ENCODE measurements around the gene DDX19B.
"Not testable (repeated sequence)": the region's sequence is repeated elsewhere in the genome, so short reads cannot be mapped to it uniquely, and the experiment has no call there.

Gene DDX19B

DNA sequence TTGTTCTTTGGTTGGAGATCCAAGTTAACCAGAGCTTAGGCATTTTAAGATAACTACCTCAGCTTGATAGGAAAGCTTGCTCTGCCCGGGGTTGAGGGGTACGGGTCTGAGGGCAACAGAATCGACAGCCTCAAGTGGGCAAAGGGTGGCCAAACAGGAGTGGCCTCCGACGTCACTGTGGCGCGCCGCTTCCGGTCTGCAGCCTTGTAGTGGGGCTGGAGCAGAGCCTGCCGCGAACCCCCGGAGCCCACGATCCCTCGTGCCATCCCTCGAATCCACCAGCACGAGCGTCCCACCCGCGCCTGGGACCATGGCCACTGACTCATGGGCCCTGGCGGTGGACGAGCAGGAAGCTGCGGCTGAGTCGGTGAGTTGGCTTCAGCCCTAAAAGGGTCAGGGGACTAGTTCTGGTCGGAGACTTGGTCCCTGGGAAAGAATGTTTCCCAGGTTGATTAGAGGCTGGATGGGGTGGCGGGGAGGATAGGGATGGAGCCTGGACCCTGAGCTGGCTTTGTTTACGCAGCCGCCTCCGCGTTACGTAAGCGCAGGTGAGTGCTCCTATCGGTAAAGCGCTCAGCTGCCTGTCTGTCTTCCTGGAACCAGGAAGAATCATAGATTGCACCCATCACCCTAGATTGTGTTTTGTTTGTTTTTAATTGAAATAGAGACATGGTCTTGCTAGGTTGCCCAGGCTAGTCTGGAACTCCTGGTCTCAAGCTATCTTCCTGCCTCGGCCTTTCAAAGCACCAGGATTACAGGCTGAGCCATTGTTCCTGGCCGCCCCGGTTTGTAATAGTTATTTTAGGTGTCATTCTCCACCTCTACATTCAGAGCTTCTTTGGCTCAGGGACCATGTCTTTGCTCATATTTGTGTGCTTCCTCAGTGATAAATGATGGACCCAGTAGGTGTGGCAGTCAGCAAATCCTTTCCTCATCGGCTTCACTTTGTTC lies at the start of gene DDX19B:
DDX19B (plus strand) TSS at position 199 of the 951 bp plus-strand sequence; CDS start at position 311, 112 bp downstream.
- peak; percentile 67 for DNase-seq

DNA sequence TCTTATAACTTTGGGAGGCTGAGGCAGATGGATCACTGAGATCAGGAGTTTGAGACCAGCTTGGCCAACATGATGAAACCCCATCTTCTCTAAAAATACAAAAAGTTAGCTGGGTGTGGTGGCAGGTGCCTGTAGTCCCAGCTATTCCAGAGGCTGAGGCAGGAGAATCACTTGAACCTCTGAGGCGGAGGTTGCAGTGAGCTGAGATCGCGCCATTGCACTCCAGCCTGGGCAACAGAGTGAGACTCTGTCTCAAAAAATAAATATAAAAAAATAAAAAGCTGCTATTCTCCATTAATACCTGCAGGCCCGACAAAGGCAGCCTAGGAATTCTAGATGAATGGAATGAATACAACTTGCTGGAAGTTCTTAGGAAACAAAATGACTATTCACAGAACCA lies 49.3 kb upstream of the DDX19B start:
- DNase-seq: not testable (repeated sequence)

DNA sequence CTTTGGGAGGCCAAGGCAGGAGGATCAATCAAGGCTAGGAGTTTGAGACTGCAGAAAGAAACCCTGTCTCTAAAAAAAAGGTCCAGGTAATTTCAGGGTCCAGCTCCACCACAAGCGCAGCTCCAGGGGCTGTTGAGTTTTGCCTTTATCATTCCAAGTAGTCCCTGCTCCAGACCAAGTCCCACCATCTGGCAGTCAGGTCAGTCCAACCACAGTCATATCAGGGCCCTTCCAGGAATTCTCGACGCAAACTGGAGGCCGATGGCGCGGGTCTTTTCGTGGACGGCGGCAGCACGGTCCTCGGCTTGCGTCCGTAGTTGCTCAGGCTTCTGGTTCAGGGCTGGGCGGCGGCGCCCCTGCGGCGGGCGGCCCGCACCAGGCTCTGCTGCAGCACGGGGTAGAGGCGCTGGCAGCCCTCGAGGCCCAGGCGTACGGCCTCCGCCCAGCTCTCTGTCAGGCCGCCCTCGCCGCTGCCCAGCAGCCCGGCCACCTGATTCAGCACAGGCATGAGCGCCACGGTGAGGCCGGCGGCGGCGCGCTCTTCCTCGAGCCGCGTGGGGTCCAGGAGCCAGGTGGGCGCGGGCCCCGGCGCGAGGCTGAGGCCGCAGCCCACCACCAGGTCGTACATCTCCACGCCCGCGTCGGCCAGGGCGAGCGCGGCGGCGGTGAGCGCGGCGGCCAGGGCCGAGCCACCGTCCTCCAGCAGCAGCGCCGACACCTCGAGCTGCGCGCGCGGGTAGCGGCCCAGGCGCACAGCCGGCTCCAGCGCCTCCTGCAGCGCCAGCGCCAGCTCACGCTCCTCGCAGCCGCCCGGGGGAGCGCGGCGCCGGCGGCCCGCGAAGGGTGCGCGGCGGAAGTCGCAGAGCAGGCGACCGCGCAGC lies 48.0 kb upstream of the DDX19B start:
- DNase-seq: no peak

DNA sequence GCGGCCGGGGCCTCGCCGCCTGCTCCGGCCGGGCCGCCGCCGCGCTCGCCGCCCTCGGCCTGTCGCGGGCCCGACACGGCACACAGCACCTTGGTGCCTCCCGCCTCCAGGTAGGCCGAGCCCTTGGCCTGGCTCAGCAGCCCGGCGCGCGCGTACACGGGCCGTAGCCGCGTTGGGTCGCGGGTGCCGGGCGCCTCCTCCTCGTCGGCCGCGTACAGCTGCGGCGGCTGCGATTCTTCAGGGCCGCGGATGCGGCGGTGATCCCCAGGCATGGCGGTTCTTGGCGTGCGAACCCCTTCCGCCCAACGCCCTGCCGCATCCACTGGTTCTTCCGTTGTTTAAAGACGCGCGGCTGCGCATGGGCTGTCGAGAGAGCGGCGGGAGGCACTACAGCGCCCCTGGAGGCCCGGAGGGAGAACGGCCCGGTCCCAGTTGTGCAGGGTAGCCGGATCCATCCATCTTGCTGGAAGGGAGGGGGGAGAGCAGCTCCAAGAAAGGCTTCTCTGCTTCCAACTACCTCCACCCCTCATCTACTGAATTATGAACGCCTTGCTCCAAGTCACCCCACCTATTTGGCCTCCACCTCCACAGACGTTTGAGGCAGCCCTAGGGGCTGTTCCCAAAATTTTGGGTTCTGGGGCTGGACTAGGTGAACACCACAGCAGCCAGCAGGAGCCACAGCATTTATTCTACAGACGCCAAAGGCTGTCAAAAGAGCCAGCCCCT lies 47.2 kb upstream of the DDX19B start, which contains the start of gene EXOSC6:
EXOSC6 (minus strand) TSS at position 312 of the 726 bp plus-strand sequence; CDS start at position 272, 40 bp downstream.
- peak; percentile 94 for DNase-seq

DNA sequence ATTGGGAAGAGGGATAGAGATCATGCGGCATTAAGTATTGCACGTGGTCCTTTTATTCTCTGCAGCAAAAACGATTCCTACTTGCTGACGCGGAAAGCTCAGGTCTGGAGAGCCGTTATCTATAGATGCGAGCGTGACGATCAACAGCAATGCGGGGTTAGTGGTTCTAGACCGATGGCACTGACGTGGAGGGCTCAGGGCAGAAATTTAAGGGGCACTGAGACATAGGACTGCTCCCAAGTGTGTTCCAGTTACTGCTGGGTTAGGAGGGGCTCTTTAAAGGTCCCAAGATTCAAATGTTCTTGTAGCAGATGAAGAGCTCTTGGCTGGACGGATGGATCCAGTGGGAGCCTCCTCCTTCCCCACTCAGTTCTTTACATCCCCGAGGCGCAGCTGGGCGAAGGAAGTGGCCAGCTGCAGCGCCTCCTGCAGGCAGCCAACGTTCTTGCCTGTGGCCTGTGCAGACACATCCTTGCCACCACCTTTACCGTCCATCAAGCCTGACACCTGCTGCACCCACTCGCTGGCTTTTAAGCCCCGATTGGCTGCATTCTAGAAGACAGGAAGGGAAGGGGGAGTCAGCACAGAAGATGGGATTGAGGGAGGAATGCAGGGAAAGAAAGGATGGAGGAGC lies 46.5 kb upstream of the DDX19B start:
- DNase-seq: no peak

DNA sequence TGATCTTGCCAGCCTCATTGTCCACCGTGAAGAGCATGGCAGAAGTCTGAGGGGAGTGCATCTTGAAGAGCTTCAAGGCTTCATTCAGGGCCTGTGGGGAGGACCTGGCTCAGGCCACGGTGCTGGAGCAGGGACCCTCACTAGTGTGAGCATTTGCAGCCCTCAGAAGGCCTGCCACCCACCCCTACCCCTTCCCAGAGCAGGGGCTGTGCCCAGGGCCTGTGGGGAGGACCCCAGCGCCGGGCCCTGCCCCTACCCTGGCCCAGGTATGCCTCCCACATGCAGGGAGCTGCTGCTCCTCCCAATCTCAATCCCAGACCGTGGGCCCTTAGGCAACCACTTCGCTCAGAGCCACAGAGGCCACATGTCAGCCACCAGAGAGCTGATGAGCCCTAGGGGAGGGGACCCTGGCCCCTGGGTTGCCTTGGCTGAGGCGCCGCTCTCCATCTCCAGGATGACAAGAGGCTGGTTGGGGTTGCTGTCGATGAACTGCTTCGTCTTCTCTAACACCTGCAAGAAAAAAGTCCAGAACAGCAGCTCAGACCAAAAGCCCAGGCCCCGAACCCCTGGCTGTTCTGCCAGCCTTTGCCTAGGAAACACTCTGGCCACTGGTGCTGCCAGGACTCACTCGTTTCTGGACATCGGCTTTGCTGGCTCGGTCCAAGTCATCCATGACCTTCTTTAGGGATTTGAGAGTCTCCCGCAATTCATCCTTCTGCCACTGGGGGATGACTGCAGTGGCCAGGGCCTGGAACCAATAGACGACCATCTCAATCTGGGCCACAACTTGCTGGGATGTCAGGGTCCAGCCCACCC lies 45.5 kb upstream of the DDX19B start:
- DNase-seq: peak; percentile 42

DNA sequence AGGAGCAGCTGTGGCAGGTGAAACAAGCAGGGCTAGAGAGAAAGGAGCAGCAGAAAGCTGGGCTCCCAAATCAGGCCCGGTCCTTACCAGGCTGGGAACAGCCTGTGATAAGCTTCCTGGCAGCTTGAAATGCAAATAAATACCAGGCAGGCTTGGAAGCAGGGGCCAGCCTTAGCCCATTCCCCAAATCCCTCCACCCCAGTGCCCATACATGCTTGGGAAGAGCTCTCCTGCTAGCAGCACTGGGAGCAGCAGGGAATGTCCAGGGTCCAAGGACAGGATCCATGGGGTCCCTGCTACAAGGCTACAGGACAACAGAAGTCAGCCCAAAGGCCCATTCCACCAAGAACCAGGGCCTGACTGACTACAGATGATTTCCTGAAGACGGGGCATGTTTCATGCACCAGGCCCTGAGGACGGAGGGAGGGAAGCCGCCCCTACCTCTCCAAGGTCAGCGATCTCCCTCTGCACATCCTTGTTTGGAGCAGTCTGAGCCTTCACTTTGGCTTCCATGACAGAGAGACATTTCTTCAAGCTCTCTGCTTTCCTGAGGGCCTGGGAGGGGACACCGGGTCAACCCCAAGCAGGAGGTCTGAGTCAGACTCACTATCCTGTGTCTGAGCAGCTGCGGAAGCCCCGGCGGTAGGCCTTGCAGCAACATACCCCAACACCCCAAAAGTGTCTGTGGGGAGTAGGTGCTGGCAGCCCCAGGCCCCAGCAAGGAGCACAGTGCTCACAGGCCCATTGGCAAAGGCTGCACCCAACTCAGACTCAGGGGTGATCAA lies 44.6 kb upstream of the DDX19B start:
- DNase-seq: no peak

DNA sequence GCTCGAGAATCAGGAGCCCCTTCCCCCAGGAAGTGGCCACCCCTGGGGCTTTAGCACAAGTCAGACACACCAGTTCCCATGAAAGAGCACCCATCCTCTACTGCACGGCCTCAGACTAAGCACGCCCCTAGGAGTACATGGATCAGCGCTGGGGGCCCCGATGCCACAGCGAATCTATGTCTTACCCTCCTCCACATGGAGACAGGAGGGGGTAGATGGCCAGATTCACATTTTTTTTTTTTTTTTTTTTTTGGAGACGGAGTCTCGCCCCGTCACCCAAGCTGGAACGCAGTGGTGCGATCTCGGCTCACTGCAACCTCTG lies 44.1 kb upstream of the DDX19B start:
- no peak for DNase-seq

DNA sequence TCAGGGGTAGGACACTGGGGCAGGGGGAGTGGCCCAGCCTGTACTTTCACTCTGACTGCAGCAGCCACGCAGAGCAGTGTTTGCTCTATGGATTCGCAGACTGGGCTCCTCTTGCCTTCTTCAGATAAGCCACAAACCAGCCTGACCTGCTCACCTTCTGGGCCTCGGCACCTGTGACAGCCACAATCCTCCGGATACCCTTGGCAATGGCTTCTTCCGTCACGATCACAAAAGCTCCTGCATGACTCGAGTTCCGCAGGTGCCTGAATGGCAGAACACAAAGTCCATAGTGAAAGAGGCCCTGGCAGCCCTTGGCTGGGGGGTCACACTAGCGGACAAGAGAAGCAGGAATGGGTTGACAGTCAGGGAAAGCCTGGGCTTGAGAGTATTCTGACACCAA lies 43.4 kb upstream of the DDX19B start:
- no peak for DNase-seq

DNA sequence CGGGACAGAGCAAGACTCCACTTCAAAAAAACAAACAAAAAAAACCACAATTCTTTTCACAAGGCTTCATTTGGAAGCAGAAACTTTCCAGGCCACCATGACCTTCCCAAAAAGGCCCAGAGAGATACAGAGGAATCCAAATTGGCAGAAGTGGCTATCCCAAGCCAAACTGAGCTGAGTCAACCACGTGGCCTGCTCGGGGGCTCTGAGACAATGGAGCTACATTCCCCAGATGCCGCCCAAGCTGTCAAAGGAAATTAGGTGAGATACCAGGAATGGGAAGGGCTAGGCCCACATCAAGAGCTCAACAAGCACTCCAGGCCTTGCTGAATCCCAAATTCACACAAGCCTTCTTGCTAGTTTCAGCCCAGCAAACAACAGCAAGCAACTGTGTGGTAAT lies 41.6 kb upstream of the DDX19B start:
- no peak for DNase-seq

DNA sequence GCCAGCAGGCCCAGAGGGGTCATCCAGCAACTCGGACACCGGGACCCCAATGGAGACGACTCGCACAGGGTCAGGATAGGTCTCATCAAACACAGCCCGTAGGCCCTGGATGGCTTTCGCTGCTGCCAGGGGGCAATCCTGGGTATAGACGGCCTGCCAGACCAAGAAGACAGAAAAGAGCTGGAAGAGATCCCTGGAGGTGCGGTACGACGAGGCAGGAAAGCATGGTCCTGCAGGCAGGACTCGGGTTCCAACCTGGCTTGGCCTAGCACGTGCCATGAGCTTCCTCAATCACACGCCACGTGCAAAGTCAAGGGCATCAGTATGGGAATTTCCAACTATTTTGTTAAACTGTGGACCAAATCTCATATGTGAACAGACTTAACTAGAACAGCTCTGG lies 40.9 kb upstream of the DDX19B start:
- no peak for DNase-seq

DNA sequence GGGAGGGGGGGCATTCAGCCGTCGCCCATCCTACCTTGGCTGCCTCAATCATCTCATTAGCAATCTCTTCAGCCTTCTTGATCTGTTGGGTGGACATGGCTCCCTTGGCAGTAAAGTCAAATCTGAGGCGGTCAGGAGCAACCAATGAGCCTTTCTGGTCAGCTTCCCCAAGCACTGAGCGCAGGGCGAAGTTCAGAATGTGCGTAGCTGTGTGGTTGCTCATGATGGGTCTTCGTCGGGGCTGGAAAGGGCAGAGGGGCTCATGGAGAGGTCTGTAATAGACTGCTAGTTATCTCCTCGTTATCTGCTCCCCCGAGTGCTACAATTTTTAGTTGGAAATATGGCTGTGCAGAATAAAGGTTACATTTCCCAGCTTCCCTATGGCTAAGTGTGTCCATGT lies 40.0 kb upstream of the DDX19B start:
- no peak for DNase-seq

DNA sequence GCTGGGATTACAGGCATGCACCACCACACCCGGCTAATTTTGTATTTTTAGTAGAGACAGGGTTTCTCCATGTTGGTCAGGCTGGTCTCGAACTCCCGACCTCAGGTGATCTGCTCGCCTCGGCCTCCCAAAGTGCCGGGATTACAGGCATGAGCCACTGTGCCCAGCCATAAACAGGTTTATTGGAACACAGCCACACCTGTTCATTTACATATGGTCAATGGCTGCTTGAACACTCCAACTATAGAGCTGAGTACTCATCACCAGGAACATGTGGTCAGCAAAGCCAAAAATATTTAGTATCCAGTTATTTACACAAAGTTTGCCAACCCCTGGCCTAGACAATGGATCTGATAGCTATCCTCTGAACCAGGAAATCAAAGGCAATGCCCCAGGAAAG lies 39.1 kb upstream of the DDX19B start:
- DNase-seq: not testable (repeated sequence)

DNA sequence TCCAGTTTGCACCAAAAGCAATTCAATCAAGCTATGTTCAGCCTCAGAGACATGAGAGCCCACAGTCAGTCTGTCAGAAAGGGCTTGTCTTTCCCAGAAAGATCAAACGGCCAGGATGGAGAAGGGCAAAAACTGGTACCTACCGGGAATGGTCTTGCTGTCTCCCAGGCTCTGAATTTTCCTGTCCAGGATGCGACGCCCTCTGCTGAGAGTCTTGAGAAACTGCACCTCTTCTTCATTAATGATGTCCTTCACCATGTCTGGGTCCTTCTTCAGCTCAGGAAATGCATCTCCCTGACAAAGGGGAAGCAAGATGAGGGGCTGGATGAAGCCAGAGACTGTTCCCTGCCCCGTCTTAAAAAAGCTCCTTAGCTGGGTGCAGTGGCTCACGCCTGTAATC lies 31.5 kb upstream of the DDX19B start:
- DNase-seq: peak; percentile 33

DNA sequence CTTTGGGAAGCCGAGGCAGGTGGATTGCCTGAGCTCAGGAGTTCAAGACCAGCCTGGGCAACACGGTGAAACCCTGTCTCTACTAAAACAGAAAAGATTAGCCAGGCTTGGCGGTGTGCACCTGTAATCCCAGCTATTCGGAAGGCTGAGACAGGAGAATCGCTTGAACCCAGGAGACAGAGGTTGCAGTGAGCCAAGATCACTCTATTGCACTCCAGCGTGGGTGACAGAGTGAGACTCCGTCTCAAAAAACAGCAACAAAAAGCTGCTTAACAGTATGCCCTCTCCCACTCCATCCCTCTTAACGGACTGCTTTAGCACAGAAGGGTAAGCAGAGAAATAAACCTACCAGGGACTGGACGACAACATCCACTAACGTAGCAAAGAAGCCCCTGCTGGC lies 31.1 kb upstream of the DDX19B start:
- DNase-seq: not testable (repeated sequence)

DNA sequence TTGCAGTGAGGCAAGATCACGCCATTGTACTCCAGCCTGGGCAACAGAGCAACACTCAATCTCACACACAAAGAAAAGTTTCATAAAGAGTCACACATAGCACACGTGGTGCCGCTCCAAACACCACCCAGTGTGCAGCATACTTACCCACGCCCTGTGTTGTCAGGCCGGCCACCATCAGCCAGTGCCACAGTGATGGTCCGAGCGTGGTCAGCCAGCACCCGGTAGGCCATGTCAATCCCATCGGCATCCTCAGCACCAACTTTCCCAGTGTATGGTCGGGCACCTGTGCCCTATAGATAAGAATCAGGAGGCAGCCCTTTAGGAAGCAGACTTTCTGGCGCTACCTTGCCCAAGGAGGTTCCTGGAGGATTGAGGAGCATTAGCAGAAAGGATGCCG lies 29.5 kb upstream of the DDX19B start:
- DNase-seq: no peak

DNA sequence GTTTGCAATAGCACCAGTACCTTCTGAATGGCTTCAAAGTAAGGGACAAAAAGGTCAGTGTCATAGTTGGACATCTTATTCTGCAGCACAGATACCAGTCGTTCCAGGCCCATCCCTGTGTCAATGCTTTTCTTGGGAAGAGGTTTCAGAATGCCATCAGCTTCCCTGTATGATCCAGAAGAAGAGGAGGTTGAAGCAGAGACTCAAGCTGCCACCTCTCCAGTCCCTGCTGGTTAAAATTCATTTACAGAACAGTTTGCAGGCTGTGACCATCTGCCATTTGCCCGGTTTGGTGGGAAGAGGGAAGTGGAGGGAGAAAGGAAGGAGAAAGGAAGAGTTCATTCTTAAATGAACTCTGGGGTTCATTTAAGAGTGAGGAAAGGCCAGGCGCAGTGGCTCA lies 28.8 kb upstream of the DDX19B start:
- DNase-seq: no peak

DNA sequence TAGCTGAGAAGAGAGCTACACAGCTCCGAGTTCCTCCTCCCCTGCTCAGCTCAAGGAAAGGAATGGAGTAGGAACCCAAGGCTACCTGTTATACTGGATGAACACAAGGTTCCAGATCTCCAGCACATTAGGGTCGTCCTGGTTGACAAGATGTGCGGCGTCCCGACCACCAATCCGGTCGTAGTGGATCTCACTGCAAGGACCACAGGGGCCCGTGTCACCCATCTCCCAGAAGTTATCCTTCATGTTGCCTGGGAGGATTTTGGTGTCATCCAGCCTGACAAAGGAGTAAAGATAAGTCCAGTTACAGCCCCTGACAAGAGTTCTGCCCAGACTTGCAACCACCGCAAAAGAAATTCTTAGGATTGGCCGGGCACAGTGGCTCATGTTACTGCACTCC lies 27.3 kb upstream of the DDX19B start:
- DNase-seq: no peak

DNA sequence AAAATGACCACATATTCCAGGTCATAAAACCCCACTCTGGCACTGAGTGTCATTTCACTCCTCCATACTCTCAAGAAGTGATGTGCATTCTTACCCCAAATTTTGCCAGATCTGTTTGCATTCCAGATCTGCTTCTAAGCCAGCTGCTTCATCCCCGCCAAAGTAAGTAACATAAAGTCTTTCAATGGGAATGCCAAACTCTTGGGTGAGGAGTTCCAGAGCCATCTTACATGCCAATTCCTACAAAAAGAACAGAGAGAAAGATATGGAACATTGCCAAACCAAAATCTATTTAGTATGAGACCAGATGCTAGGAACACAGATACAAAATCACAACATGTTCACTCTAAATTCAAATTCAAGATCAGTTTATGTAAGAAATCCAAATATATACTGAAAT lies 22.6 kb upstream of the DDX19B start:
- no peak for DNase-seq

DNA sequence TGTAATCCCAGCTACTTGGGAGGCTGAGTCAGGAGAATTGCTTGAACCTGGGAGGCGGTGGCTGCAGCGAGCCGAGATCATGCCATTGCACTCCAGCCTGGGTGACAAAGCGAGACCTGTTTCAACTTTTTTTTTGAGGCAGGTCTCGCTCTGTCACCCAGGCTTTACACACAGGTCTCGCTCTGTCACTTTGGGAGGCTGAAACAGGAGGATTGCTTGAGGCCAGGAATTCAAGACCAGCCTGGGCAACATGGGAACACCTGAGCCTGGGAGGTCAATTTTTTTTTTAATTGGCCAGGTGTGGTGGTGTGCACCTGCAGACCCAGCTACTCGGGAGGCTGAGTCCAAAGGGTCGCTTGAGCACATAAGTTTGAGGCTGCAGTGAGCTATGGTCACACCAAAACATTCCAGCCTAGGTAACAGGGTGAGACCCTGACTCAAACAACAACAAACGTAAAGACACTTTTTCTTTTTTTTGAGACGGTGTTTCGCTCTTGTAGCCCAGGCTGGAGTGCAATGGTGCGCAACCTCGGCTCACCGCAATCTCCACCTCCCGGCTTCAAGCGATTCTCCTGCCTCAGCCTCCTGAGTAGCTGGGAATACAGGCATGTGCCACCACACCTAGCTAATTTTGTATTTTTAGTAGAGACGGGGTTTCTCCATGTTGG lies 11.5 kb upstream of the DDX19B start:
- not testable (repeated sequence) for DNase-seq

Data from CD4-positive, alpha-beta T cell treated with Interleukin-12 subunit alpha and Interleukin-12 subunit beta, for 1 hour (primary cell).